ENCODE measurements around the gene NAA20. TPM values are rescaled to one million over a fixed set of nuclear protein-coding genes. Genes with fewer than 3 reads are reported as not detected.

NAA20 gene
- polyA plus RNA-seq, 1 donor = 59.3 TPM

DNA sequence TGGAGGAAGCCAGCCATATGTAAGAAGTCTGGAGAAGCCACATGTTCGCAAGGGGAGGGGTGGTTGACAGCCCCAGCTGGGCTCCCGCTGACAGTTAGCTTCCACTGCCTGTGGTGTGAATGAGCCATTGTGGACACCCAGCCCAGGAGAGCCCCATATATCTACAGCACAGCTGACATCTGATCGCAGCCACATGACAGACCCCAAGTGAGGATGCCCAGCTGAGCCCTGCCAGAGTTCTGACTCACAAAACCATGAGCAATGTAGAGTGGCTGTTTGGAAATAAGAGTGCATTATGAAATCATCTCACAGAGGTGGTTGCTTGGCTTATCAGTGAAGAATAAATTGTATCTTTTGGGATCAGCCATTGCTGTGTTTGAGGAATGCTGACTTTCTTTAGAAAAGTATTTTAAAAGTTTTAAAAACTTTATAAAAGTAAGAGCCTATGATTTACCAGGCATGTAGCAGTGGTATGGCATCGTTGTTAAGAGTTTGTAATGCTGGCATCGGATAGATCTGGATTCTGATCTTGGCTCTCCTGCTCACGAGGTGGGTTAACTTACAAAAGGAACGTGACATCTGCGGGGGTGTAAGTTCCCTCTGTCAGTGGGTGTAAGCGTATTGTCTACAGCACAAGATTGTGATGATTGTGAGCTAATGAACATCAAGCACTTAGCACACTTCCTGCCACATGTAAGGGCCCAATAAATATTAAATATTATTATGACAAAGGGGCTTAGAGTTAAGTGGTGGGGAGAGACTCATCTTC is 59.3 kb downstream of the NAA20 start:
- no peak for DNase-seq

DNA sequence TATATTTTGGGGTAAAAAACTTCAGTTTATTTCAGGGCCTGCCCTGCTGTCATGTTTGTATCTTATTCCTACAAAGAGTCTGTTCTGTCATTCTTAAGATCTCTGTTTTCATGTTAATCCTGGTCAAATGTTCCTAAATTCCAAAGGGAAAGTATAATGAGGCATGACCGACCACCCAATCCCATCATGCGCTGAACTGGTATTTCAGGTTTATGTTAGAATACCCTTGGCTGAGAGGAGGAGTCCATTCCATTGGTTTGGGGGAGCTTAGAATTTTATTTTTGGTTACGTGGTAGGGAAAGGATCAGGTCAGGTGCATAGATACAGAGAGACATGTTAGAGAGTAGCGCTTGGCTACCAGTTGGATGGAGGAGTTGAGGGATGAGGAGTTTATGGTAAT is 60.9 kb downstream of the NAA20 start:
- no peak for DNase-seq

DNA sequence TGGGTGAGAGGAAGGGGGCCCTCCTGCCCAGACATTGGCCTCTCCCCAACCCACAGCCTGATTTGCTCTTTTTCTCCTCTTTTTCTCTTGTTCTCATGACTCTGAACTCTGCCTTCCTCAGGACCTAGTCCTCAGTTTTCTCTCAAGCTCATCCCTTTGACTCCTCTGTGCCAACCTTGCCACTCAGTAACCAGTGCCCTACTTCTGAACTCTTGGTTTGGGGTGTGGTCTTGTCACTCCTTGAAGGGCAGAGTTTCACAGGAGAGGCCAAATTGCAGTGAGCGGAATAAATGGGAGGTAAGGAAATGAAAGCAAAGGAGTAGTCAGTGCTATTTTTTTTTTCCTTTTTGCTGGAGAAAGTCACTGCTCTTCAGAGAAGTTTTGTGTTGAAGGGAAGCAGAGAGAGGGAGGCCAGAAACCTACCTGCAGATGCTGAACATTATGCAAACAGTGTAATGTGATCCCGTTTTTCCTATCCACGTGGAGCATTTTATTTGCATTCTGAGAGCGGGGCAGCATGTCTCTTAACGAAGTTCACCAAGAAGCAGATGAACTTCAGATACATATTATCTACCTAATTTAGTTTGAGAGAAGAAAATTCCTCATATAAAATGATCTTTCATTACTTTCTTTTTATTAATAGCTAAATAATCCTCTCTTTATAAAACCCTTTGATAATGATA is 62.1 kb downstream of the NAA20 start:
- no peak for DNase-seq

Other genes starting within 250 kb of the NAA20 start
- 24.2 TPM for gene CRNKL1, start 35.1 kb downstream of the NAA20 start, polyA plus RNA-seq (ENCODE audit: insufficient read length)
- gene CFAP61, start 35.2 kb downstream of the NAA20 start, polyA plus RNA-seq (ENCODE audit: insufficient read length) = 3.5 TPM

Data from hindlimb muscle (tissue), 1 donor.